Esophagus squamous epithelium (tissue), 5 donors: ENCODE results near the gene MAPKAP1. TPM values are rescaled to one million over a fixed set of nuclear protein-coding genes. Genes with fewer than 3 reads are reported as not detected.
A peak's percentile ranks its signal among the peaks of the same experiment; 100 is the strongest.

Source experiments
- DNase-seq: peaks from one replicate; lab custom pipeline; 2025; lab: John Stamatoyannopoulos, UW
- H3K27ac ChIP-seq, 4 donors: fragments of 200-600 bp; sonication (generic); one replicate each; pipeline ENCODE4 v1.5.1; 2016 to 2019; ENCODE audit warnings: mild to moderate bottlenecking in 1 of 4
- H3K27me3 ChIP-seq, 4 donors: fragments of 200-600 bp; sonication (generic); 1 replicate in 3 of 4; 2 replicates in 1 of 4; pipeline versions ENCODE4 v1.5.1 to v1.6.0; 2017 to 2021; ENCODE audit warnings: antibody characterized with exemption in 1 of 4
- H3K36me3 ChIP-seq, 3 donors: fragments of 200-600 bp; sonication (generic); one replicate each; pipeline ENCODE4 v1.5.1; 2016 to 2019
- H3K4me1 ChIP-seq, 3 donors: fragments of 200-600 bp; sonication (generic); one replicate each; pipeline ENCODE4 v1.5.1; 2017 to 2019
- H3K4me3 ChIP-seq, 4 donors: fragments of 200-600 bp; sonication (generic); 1 replicate in 3 of 4; 2 replicates in 1 of 4; pipeline ENCODE4 v1.5.1; 2016 to 2019; ENCODE audit warnings: mild to moderate bottlenecking in 2 of 4, moderate library complexity in 1 of 4
- H3K9me3 ChIP-seq, 3 donors: fragments of 200-600 bp; sonication (generic); one replicate each; pipeline ENCODE4 v1.5.1; 2016 to 2019
- POLR2A ChIP-seq, 4 donors: fragments of 450-650 bp; IDR thresholded peaks; one replicate each; pipeline ENCODE4 v1.6.1; 2017; ENCODE audit warnings: antibody characterized with exemption in 4 of 4, mild to moderate bottlenecking in 4 of 4, moderate library complexity in 3 of 4
- WGBS, 2 donors: methylation state at CpG; one replicate each; pipeline ENCODE4 v1.1.5; 2018; 5-methylcytosine and 5-hydroxymethylcytosine counted together
- intact Hi-C: fragments of 100-400 bp; cut with DNase I; formaldehyde crosslinking; loops from one replicate; pipeline ENCODE4 v1.15.0; 2022
- total RNA-seq, 4 donors: library from RNA; depleted of rRNA; stranded (reverse); fragments of >200 nt; gene quantifications; one replicate each; pipeline ENCODE4 v1.1.0, GENCODE V29; 2016
- TF ChIP-seq, protein P1 (sequence below), 6 experiments: fragments of 450-650 bp in 4 of 6; fragments of 200-600 bp in 2 of 6; sonication (generic) in 2 of 6; IDR thresholded peaks; one replicate each; pipeline ENCODE4 v1.5.1; 2016 to 2019; ENCODE audit warnings: antibody characterized with exemption in 6 of 6, mild to moderate bottlenecking in 4 of 6, moderate library complexity in 4 of 6
- donor health status: DM: yes; HTN: yes; CAD: no.

Gene MAPKAP1
- total RNA-seq, 4 donors from 2014 or later = 59.0 to 87.0 (median 70.9) TPM

DNA sequence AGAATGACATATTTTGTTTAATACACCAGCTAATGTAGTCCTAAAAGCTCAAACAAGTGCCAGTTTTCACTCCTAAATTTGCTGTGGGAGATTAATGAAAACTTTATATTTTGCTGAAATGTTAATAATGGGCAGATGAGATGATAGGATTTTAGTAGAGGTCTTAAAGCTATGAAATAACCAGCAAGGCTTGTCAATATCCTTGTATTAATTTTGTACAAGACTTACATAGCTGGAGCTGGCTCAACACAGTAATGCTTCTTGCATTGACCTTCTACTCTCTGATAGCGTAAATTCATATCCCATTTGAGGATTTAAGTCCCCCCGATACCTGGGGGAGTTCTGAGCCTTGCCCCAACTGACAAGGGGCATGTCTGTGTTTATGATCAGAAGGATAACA lies 219.2 kb downstream of the MAPKAP1 start:
- no peaks in the 10 kb centered on the region for H3K27me3 ChIP-seq
- H3K9me3 ChIP-seq = no peaks in the 10 kb centered on the region
- 46 to 100% methylated on average over 2 of the region's 2 CpGs for WGBS, 2 donors
- peaks cover 0 to 8% (median 0%) of the 10 kb centered on the region in 3 donors for H3K36me3 ChIP-seq
- peaks cover 0 to 41% (median 7%) of the 10 kb centered on the region in 3 donors for H3K4me1 ChIP-seq
- TF ChIP-seq, protein P1, sequence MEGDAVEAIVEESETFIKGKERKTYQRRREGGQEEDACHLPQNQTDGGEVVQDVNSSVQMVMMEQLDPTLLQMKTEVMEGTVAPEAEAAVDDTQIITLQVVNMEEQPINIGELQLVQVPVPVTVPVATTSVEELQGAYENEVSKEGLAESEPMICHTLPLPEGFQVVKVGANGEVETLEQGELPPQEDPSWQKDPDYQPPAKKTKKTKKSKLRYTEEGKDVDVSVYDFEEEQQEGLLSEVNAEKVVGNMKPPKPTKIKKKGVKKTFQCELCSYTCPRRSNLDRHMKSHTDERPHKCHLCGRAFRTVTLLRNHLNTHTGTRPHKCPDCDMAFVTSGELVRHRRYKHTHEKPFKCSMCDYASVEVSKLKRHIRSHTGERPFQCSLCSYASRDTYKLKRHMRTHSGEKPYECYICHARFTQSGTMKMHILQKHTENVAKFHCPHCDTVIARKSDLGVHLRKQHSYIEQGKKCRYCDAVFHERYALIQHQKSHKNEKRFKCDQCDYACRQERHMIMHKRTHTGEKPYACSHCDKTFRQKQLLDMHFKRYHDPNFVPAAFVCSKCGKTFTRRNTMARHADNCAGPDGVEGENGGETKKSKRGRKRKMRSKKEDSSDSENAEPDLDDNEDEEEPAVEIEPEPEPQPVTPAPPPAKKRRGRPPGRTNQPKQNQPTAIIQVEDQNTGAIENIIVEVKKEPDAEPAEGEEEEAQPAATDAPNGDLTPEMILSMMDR (IDR thresholded peaks at IDR 0.05) = no peak
- no peak for TF ChIP-seq POLR2A (IDR thresholded peaks at IDR 0.05)
- no peak overlapping the region for H3K4me3 ChIP-seq
- no peak overlapping the region for H3K27ac ChIP-seq
- intact Hi-C loops = no loop called here
- DNase-seq = no peak

DNA sequence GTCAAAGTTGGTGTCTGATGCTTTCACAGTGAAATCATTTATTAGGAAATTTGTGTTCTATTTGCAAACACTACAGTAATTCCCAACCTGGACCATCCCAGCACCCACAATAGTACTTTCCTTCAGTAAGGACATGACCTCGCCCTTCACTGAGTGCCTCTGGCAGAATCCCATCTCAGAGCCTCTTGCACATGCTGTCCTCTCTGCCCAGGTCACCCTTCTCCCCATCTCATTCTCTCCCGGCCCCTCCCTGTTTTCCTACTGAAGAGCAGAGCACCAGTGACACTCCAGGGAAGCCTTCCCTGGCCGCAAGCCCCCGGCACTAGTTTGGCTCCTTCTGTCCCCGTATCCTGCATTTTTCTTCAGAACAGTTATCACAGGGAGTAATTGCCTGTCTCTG lies 220.4 kb downstream of the MAPKAP1 start:
- Histone ChIP-seq H3K9me3 (no peaks in the 10 kb centered on the region), H3K36me3 (peaks cover 0 to 12% (median 0%) of the 10 kb centered on the region in 3 donors), H3K4me3 (no peak overlapping the region), H3K27me3 (no peaks in the 10 kb centered on the region), H3K27ac (peak overlapping the region in 2 of 4 donors; percentile 56 to 59), H3K4me1 (peaks cover 0 to 44% (median 7%) of the 10 kb centered on the region in 3 donors)
- no peak for DNase-seq
- intact Hi-C loops = no loop called here
- TF ChIP-seq POLR2A (IDR thresholded peaks at IDR 0.05) = no peak
- TF ChIP-seq, protein P1 (IDR thresholded peaks at IDR 0.05) = no peak
- 76 to 78% methylated on average over 5 of the region's 5 CpGs for WGBS, 2 donors

DNA sequence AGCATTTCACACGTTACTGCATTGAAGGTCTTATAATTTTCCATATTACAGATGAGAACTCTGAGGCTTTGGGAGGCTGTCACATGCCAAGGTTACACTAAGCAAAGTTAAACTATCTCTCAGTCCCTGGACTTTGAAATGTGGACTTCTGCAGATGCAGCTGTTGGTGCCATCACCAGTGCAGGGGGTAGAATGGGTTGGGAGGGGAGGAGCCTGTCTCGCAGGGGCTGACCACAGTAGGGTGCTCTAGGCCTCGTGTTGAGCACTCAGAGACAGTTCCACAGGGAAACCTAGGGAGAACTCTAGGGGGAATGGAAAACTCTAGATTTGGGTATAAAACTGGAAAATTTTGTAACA lies 220.9 kb downstream of the MAPKAP1 start:
- no peak for DNase-seq
- TF ChIP-seq POLR2A (IDR thresholded peaks at IDR 0.05) = no peak
- TF ChIP-seq, protein P1 (IDR thresholded peaks at IDR 0.05) = no peak
- H3K4me1 ChIP-seq = peaks cover 0 to 44% (median 7%) of the 10 kb centered on the region in 3 donors
- 84 to 91% methylated on average over 3 of the region's 3 CpGs for WGBS, 2 donors
- H3K36me3 ChIP-seq = peaks cover 0 to 16% (median 0%) of the 10 kb centered on the region in 3 donors
- no peaks in the 10 kb centered on the region for H3K27me3 ChIP-seq
- H3K27ac ChIP-seq = peak overlapping the region in 3 of 4 donors; percentile 19 to 59 (median 56)
- H3K4me3 ChIP-seq = no peak overlapping the region
- H3K9me3 ChIP-seq = no peaks in the 10 kb centered on the region
- intact Hi-C loops = no loop called here

DNA sequence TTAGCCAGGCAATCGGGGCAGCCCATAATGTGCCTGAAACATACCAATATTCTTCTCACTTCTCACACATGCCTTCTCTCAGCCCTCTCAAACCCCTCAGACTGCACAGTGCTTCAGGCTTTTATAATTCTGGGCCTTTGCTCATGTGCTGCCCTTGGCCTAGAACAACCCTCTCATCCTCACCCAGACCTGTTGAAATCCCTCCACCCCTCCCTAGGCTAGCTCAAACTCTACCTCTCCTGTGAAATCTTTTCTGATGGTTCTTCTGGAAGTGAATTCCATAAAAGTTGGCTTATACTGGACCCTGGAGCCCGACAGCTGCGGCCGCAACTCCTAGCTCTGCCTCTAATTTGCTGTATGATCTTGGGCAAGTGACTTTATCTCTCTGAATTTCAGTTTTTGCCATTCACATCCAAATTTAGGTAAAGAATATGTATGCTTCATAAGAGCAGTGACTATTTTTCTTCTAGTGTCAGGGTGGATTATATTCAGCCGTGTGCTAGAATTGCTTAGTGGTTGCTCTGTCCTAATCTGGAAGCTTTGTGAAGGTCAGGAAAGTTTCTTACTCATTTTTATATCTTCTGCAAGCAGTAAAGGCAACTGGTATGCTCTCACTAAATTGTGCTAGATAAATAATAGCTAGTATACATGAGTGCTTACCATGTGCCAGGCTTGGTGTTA lies 221.4 kb downstream of the MAPKAP1 start:
- intact Hi-C loops = no loop called here
- H3K27ac ChIP-seq = peak overlapping the region; percentile 19 to 73 (median 40)
- 87 to 94% methylated on average over 5 of the region's 5 CpGs for WGBS, 2 donors

More for the DNA sequence above, 221.4 kb downstream of the MAPKAP1 start:
- TF ChIP-seq POLR2A (IDR thresholded peaks at IDR 0.05) = no peak
- TF ChIP-seq, protein P1 (IDR thresholded peaks at IDR 0.05) = no peak
- no peak for DNase-seq
- Histone ChIP-seq H3K27me3 (no peaks in the 10 kb centered on the region), H3K9me3 (no peaks in the 10 kb centered on the region), H3K4me1 (peaks cover 0 to 44% (median 7%) of the 10 kb centered on the region in 3 donors), H3K36me3 (peaks cover 0 to 20% (median 0%) of the 10 kb centered on the region in 3 donors), H3K4me3 (no peak overlapping the region)
